GM12873 (cell line): ENCODE measurements around the gene KLHDC2.

Experiments
- TF ChIP-seq, protein P1 (sequence below): IDR thresholded peaks from 2 replicates; pipeline ENCODE4 v1.5.1; 2012; ENCODE audit warnings: low read depth, mild to moderate bottlenecking, moderate library complexity, low read length, control low read depth; ENCODE audit not compliant: insufficient read depth; ENCODE audit errors: missing control alignments

The KLHDC2 gene

DNA sequence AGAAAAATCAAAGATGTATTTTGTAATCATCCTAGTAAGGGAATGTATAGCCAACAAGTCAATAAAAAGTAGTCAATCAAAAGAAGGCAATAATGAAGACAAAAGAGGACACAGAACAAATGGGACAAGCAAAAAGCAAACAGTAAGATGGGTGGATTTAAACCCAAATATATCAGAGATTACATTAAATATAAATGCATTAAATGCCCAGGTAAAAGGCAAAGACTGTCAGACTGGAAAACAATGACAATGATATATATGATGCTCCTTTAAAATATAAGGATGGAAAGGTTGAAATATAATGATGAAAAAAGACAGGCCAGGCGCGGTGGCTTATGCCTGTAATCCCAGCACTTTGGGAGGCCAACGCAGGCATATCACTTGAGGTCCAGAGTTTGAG is 48.9 kb downstream of the KLHDC2 start:
- TF ChIP-seq, protein P1, sequence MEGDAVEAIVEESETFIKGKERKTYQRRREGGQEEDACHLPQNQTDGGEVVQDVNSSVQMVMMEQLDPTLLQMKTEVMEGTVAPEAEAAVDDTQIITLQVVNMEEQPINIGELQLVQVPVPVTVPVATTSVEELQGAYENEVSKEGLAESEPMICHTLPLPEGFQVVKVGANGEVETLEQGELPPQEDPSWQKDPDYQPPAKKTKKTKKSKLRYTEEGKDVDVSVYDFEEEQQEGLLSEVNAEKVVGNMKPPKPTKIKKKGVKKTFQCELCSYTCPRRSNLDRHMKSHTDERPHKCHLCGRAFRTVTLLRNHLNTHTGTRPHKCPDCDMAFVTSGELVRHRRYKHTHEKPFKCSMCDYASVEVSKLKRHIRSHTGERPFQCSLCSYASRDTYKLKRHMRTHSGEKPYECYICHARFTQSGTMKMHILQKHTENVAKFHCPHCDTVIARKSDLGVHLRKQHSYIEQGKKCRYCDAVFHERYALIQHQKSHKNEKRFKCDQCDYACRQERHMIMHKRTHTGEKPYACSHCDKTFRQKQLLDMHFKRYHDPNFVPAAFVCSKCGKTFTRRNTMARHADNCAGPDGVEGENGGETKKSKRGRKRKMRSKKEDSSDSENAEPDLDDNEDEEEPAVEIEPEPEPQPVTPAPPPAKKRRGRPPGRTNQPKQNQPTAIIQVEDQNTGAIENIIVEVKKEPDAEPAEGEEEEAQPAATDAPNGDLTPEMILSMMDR, result no peak

DNA sequence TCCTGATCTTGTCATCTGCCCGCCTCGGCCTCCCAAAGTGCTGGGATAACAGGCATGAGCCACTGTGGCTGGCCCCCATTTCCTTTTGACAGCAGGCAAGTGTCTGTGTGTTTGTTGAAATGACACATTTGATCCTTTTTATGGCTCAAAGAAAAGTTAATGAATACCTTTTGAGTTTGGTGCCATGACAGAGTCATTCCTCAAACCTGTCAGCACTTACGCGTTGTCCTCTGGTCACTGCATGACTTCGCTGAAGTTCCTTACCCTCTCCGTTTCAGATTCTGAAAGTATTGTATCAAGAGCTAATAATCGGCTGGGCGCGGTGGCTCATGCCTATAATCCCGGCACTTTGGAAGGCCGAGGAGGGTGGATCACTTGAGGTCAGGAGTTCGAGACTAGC is 52.2 kb downstream of the KLHDC2 start:
- TF ChIP-seq, protein P1, result no peak

DNA sequence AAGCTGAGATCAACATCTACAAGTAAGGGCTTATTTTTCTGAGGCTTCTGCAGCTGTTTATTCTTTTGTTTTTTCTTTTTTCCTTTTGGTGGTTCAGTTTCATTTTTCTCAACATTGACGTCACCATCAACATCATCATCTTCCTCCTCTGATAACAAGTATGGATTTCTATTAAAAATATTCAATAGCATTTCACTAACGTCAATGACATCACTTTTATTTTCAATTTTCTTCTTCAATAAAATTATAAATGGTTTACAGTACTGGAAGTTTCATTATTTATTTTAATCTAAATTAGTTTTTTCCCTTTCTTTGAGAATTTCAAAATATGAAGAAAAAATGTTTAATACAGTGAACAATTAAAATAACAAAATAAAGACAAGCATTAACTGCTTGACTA is 60.7 kb downstream of the KLHDC2 start:
- TF ChIP-seq, protein P1, result no peak
